GM18867 (cell line): ENCODE measurements around the gene SGPP2.

Experiments
- ATAC-seq: cut with Tn5 transposase; IDR thresholded peaks from one replicate; pipeline ENCODE4 v1.9.1; 2021; ENCODE audit warnings: mild to moderate bottlenecking, moderate library complexity; ENCODE audit not compliant: unreplicated experiment

The SGPP2 gene

DNA sequence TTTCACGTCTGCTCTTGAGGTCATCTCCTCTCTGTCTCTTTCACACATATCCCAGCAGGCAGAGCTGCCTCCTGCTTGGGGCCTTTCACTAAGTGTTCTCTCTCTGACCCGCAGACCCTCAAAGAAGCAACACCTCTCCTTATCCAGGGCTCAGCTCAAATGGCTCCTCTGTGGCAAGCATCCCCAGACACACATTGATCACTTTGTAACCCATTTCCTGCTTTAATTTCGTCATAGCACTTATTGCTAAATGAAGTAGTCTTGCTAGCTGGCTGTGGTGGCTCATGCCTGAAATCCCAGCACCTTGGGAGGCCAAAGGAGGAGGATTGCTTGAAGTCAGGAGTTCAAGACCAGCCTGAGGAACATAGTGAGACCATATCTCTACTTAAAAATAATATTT, 41.4 kb downstream of the SGPP2 start:
- ATAC-seq, result no peak

DNA sequence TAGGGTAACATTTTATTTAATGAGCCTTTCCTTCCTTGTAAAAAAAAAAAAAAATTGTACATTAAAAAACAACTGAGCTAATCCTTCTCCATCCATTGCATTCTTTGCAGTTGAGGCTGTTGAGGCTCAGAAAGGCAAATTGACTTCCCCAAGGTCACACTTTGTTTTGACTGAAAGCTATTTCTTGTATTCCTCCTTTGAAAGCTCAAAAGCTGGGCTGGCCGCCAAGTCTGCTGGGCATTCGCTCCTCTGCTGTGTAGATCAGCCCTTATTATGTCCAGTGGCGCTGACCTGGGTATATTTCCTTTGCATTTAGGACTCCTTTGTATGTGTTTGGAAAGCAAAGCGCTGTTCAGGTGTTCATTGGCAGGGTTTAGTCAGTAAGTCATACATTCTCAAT, 44.0 kb downstream of the SGPP2 start:
- ATAC-seq, result no peak

DNA sequence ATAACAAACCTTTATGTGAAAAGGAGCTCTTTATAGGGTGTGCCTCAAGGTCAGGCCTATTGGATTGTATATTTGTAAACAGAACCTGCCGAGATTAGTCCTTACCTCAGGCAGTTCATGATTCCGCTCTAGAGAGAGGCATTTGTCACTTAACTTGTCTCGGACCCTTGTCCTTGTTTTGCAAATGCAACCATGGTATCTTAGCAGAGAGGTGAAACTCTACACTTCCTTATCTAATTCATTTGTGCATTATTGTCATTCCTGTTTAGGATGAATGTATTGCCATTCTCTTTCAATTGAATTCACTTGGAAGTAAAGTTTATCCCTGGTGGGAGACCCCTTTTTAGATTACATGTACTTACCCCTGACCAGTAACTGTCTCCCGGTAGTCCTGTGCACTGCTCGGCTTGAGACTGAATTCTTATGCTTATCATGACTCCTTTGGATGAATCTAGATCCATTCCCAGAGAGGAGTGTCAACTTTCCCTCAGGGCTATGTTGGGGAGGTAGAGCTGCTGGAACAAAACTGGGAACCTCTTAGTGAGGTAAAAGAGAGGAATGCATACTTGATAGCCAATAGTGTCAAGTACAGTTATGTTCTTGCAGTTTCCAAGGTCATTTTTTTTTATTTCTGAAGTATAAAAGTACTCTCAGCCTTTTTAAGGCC, 46.6 kb downstream of the SGPP2 start:
- ATAC-seq, result no peak

DNA sequence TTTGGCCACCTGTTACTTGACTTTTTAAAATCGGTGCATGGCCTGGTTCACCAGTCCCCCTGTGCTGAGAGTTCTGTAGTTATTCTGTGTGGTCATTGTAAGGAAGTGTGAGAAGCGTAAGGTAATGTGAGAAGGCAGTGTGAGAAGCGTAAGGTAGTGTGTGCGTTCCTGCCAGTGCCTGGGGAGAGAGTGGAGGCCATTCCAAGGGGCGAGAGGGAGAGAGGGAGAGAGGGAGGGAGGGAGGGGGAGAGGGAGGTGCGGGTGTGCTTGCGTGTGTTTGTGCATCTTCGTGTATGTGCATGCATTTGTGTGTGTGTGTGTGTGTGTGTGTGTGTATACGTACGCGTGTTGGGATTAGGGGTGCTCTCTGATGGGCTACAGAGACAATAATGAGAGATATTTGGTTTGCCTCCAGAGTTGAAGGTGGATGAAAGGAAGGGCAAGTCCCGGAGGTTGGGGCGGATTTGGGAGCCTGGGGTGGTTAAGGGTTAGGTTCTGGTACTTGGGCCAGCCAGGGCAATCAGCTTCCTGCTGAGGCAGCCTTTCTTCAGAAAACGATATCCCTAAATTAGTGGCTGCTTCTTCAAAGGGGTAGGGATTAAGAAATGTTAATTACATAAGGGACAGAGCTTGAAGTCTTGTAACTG, 53.7 kb downstream of the SGPP2 start:
- ATAC-seq, result no peak

DNA sequence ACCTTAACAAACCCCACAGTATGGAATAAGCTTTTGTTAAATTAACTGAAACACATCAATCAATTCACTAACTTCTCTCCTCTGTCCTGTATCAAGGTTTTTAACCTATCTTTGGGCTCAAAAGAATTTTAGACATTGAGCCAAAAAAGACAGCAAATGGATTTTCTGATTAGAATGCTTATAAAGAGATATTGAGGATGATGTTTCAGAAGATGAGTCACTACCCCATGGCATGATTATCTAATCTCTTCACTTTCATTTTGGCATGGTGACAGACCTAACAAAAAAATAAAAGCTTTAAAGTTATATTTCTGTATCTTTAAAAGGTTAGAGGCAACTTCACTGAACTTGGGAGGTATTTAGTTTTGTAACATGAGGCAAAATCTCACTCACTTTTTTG, 55.5 kb downstream of the SGPP2 start:
- ATAC-seq, result no peak

DNA sequence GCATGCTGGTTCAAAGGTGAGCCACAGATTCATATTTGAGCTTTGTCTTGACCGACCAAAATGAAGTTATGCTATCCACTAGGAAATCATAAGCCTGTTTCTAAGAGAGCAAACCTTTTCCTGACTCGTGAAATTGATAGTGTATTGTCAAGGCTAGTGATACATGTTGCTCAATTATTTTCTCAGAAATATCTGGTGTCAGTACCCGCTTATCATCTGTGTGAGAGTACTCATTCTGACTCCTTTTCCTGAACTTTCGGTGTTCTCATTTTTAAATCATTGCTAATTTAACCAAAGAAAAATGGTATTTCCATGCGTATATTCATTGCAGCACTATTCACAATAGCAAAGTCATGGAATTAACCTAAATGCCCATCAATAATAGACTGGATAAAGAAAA, 56.2 kb downstream of the SGPP2 start:
- no peak for ATAC-seq

DNA sequence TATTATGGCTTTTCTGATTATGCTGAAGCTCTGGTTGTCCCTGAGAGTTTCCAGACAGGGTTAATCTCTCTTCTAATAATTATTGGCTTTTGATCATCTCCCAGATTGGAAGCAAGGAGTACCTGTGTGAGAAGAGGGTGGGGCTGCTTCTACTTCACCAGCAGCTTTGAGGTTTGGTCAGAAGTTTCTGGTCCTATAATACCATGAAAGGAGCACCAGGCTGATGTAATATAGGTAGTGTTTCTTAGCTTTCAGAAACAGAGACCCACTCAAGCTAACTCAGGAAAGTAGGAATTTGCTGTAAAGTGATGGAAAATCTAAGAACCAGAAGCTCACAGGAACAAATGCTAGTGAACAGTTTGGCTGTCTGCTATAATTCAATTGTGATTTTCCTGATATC, 57.6 kb downstream of the SGPP2 start:
- no peak for ATAC-seq

DNA sequence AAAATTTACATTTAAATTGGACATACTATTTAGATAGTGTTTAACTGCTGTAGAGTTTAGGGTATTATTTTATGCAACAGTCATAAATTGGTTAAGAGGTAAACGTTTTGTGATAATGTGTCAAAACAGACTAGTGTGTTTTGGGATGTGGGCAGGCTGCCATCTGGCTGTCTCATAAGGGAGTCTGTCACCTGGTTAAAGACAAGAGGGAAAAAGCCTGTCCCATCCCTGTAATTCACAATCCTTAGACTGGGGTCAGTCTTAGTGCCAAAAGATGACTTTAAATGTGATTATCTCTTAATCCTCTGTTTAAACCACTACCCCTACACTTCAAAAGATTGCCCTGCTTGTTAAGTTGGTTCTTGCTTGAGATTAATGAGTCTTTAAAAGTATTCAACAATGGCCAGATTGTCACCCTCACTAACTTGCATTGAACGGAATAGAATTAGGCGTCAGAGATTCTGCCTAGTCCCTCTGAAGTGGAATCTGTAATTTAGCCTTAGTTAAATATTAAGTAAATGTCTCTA, 59.2 kb downstream of the SGPP2 start:
- no peak for ATAC-seq

DNA sequence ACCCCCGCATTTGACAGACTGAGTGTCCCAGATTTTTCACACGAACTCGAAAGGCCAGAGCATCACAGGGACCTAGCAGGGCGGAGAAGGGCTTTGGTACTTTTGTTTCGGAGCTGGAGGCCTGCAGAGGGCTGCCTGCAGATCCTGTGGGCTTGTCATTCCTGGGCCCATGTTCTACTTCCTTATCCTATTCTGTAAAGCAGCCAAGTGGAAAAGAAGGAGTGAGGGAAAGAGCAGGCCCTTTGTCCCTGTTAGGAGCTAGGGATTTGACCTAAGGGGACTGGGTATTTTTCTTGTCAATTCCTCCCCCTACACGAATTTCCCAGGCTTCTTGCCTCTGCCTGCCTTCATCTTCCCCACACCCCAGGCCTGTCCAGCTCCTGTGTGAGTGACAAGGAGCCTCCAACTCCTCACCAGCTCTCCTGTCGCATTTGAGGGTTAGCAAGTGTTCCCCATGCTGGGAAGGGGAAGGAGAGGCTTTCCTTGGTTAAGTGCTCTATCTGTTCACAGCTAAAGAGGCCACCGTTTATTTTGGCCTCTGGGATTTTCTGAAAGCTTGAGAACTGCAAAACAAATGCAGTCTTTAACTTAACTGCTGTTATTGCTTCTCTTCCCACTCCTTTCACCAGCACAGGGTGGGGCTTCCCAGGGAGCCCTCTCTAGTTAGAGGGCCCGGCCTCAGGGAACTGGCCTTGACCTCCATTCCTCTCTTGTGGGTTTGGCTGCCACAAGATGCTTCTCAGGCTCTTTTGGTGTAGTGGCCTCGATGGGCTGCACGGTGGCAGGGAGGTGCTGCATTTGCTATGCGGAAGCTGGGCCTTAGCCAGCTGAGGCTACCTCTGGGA, 61.2 kb downstream of the SGPP2 start:
- ATAC-seq, result no peak

DNA sequence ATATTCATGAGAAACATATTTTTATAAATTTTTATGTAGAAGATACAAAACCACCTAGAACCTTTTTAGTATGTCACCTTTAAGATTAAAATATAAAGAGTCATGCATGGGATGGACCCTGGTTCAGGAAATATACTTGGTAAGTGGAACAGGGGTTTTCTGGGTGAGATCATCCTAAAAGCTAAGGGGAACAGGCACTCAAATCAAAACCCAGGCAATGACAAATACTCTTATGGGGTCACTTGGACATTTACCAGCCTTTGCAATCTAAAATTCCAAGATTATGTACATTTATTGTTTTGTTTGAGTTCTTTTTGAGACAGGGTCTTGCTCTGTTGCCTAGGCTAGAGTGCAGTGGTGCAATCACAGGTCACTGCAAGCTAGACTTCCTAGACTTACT, 65.8 kb downstream of the SGPP2 start:
- no peak for ATAC-seq

DNA sequence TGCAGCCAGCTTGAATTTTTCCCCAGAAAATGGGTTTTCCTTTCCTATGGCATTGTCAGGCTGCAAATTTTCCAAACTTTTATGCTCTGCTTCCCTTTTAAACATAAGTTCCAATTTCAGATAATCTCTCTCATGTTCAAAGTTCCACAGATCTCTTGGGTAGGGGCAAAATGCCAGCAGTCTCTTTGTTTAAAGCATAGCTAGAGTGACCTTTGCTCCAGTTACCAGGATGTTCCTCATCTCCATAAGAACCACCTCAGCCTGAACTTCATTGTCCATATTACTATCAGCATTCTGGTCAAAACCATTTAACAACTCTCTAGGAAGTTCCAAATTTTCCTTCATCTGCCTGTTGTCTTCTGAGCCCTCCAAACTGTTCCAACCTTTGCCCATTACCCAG, 68.3 kb downstream of the SGPP2 start:
- ATAC-seq, result no peak

DNA sequence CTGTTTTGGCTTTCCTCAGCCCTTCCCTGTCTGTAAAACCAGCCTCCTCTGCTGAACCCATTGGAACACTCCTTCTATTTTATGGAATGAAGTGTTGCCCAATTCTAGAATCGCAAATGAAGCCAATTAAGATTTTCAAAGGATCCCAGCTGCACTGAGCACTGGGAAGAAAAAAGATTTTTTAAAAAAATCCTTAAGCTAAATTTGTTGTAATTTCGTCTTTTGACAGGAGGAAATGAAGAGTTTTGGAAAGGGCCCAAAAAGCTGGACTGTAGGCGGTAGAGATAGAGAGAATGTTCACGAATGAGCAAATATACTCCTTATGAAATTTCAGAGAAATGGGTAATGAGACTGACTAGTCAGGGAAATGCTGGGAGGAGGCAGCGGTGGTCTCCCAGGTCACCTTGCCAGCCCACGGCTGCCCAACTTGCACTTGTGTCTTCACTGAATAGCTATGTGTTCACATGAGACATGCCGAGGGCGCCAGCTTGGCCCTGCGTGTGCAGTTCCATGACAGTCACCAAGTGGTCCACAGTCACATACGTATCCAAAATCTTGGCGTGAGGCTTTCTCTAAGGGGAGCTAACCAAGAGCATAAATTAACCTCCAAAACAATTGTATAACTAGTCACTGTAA, 69.9 kb downstream of the SGPP2 start:
- no peak for ATAC-seq

DNA sequence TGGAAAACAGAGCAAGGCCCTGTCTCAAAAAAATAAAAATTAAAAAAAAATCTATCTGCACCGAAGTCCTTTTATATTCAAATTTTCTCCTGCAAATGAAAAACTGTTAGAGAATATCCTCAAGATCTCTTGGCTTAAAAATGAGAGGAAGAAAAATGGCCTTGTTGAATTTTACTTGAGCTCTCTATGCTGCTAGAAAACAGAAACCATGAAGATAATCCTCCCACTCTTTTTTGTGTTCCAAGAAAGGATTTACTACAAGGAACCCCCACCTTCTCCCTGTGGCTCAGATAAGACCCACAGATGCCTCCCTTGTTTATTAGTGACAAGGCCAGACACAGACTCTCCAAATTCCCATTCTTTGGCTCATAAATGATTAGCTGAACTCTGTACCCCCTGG, 71.0 kb downstream of the SGPP2 start:
- ATAC-seq, result no peak

DNA sequence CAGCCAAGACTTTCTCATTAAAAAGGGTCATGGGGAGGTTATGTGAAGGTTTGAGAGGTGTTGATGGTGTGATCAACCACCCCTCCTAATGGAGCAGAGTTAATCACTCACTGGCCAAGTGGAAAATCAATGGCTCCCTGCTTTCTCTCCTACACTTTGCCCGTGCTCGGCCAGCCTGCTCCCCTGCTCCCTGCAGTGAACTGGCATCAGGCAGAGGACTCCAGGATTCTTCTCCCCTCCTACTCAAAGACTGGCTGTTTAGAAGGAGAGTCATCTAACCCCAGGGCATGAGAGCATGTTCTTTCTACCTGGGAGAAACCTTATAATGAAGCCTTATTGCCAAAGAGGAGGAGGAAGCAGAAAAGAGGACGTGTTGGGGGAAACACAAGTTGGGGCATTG, 74.9 kb downstream of the SGPP2 start:
- ATAC-seq, result no peak

DNA sequence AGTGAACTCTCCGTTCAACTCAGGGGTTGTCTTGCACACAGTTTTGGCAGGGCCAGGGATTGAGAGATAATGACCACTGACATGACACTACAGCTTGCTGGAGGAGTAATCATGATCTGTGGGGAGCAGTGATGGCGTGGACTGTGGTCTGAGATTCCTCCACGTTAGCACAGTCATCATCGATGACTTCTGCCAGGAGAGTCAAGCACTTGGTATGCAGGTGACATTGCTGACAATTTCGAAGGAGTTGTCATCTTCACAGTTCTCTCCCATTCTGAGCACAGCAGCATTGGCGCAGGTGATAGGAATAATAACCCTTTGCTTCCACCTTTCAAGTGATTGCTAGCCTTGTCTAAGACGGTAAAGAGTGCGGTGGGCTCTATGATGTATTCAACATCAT, 79.8 kb downstream of the SGPP2 start:
- ATAC-seq, result no peak

DNA sequence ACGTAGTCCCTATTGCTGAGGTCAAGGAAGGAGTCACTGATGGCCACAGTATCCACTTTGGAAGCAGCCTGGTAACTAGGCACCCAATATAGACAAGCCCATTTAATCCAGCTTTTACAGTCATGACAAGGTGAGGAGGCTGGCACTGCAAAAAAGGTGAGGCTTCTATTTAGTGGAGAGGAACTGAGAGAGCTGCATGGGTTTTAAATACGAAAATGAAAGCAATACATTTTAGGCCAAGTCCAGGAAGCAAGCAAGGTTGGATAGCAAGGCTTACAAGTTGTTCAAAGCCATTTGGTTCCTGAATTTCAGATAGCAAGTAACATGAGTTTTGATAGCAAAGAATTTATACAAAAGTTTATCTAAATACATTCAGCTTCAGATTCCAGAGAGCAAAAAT, 80.4 kb downstream of the SGPP2 start:
- peak; percentile 100 for ATAC-seq

DNA sequence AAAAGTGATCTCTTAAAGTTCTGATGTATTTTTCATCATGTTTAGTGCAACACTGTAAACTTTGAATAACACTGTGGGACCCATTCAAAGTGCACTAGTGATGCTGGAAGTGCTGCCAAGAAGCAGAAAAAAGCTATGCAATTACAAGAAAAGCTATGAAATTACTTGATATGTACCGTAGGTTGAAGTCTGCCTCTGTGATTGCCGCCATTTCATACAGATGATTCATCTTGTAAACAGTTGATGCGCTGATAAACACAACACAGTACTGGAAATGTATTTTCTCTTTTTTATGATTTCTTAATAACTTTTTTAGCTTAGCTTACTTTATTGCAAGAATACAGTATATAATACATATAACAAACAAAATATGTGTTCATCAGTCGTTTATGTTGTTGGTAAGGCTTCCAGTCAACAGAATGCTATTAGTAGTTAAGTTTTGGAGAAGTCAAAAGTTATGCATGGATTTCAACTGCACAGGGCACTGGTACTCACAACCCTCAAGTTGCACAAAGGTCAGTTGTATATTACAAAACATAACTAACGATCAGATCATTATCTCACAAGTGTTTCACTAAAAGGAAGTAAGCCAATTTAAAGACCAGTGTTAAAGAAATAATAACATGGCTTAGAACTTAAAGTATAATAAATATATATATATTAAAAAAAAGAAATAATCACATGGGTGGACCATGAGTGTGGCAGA, 82.0 kb downstream of the SGPP2 start:
- ATAC-seq, result no peak

DNA sequence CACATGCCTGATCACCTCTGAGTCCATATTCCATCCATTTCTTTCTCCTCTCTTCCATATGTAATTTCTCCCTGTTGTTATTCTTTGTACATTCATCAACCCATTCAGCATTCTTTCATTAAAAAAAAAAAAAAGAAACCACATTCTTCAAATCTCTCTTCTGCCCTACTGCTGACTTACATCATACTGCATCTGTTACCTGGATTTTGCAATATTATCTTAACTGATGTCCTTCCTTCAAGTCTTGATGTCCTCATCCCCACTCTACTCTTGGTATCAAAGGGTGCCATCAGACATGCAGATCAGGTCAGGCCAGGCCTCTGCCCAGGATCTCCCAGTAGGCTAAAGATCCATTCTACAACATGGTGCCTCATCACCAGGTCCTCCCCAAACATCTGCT, 90.6 kb downstream of the SGPP2 start:
- no peak for ATAC-seq

DNA sequence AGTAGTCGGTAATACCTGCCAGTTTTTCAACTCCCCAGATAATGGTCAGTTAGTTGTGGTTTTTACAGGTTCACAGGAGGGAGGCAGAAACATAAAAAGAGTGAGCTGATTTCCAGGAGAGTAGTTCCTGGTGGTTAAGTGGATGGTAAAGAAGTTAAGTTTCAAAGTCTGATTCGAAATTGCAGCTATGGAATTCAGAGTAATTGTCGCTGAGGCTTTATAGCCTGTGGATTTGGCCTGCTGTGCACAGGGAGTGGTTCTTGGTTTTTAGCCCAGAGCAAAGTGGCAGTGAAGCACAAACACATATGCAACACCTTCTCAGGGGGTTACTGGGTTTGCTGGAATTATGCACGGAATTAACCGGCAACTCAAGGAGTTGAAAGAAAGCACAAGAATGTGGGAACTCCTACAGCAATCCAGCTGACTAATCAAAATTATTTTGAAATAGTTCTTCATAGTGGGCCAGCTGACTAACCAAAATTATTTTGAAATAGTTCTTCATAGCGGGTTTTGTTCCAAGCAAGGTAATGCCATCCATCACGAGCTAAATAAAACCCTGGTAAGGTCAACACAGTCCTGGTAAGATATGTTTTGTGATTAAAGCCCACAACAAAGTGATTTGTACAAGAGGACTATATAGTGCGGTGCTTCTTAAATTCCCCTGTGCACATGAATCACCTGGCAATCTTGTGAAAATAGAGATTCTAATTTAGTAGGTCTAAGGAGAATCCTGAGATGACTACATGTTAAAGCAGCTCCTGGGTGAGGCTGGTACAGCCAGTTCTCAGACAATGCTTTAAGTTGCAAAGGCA, 94.4 kb downstream of the SGPP2 start:
- no peak for ATAC-seq

DNA sequence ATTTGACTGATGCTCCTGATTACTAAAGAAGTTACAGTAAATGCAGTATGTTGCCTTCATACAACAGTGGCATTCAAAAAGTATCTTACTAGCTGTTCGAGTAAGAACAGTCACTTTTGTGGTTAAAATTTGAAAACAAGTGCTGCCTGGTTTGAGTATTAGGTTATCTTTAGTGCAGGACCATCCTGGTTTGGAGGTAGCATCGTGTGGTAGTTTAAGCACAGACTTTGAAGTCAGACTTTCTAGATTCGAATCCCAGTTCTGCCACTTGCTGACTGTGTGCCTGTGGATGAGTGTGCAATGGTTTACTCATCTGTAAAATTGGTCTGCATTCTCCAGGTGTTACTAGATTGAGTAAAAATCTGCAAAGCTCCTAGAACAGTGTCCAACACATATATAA, 96.8 kb downstream of the SGPP2 start:
- ATAC-seq, result peak; percentile 68
